ENCODE measurements around the gene PHF14.

- TF ChIP-seq, protein P1, sequence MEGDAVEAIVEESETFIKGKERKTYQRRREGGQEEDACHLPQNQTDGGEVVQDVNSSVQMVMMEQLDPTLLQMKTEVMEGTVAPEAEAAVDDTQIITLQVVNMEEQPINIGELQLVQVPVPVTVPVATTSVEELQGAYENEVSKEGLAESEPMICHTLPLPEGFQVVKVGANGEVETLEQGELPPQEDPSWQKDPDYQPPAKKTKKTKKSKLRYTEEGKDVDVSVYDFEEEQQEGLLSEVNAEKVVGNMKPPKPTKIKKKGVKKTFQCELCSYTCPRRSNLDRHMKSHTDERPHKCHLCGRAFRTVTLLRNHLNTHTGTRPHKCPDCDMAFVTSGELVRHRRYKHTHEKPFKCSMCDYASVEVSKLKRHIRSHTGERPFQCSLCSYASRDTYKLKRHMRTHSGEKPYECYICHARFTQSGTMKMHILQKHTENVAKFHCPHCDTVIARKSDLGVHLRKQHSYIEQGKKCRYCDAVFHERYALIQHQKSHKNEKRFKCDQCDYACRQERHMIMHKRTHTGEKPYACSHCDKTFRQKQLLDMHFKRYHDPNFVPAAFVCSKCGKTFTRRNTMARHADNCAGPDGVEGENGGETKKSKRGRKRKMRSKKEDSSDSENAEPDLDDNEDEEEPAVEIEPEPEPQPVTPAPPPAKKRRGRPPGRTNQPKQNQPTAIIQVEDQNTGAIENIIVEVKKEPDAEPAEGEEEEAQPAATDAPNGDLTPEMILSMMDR (IDR thresholded peaks at IDR 0.05) = no peak
- TF ChIP-seq POLR2A (IDR thresholded peaks at IDR 0.05) = no peak
These were observed 221.8 kb downstream of the PHF14 start for GRCh38 chr7:11195502-11195901.
